AG04450 (cell line): ENCODE measurements around the gene ATP1A1. TPM values are rescaled to one million over a fixed set of nuclear protein-coding genes. Genes with fewer than 3 reads are reported as not detected.

Experiments
- CTCF ChIA-PET: fragments of 300-600, 350-600 bp; formaldehyde crosslinking; extraction: SDS; loops from one replicate; lab custom pipeline; 2022; ENCODE audit warnings: antibody characterized with exemption, inconsistent platforms; lab: Charles Lee
- POLR2A ChIA-PET: fragments of 350-600 bp; formaldehyde crosslinking; extraction: SDS; loops from one replicate; lab custom pipeline; 2021; ENCODE audit warnings: antibody characterized with exemption, inconsistent platforms; lab: Yijun Ruan, JAX
- DNase-seq: peaks from one replicate; pipeline ENCODE4 v3.0.0-alpha.2; 2011; ENCODE audit warnings: low read depth, low spot score
- H3K27ac ChIP-seq: one replicate; pipeline ENCODE4 v1.5.1; 2012; ENCODE audit warnings: low read depth, low read length, control low read depth
- H3K27me3 ChIP-seq: one replicate; pipeline ENCODE4 v1.6.0; 2012; ENCODE audit warnings: low read length; ENCODE audit not compliant: control insufficient read depth, insufficient read depth
- H3K4me3 ChIP-seq: 2 replicates; pipeline ENCODE4 v1.5.1; 2011; ENCODE audit warnings: mild to moderate bottlenecking, low read depth, low read length, control low read depth
- H3K9me3 ChIP-seq: 2 replicates; pipeline ENCODE4 v1.5.1; 2012; ENCODE audit warnings: low read length; ENCODE audit not compliant: control insufficient read depth, insufficient read depth
- CTCF ChIP-seq: IDR thresholded peaks from 2 replicates; pipeline ENCODE4 v1.5.1; 2011; ENCODE audit warnings: low read depth, low read length, control low read depth, inconsistent platforms
- polyA plus RNA-seq: library from polyadenylated mRNA; depleted of rRNA; stranded (reverse); fragments of >200 nt; gene quantifications from 2 replicates; pipeline ENCODE4 v1.2.3, GENCODE V29; 2011

ATP1A1 gene
- polyA plus RNA-seq, 1 experiment: 194 TPM

DNA sequence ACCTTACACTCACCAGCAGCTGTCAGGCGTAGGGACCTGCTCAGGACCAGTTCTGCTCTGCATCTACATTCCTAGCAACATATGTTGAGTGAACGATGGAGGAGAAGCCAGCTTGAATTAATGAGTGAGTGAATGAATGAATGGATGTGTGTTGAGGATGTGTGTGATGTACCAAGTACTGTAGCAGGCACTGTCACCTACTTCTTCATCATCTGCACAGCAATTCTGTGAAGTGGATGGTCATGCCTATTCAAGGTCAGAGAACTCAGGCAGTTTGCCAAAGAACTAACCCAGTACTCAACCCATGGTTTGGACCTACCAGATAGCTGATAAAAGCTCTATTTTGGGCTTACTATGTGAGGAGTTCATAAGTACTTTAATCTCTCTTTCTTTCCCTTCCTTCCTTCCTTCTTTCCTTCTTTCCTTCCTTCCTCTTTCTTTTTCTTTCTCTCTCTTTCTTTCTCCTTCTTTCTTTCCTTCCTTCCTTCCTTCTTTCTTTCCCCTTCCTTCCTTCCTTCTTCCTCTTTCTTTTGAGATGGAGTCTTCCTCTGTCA, 56.9 kb downstream of the ATP1A1 start:
- Histone ChIP-seq H3K27ac (no peak overlapping the region), H3K27me3 (peaks cover 9% of the 10 kb centered on the region), H3K4me3 (no peak overlapping the region), H3K9me3 (no peaks in the 10 kb centered on the region; the same call in 1 of the 2 replicates)
- ChIA-PET CTCF (no interaction called here), POLR2A (no interaction called here)
- no peak for DNase-seq
- TF ChIP-seq CTCF: no peak

GRCh38 chr1:116431870-116432500, 58.9 kb downstream of the ATP1A1 start:
- POLR2A ChIA-PET: no interaction called here
- CTCF ChIA-PET: no interaction called here
- no peaks in the 10 kb centered on the region for H3K9me3 ChIP-seq

GRCh38 chr1:116432655-116433265, 59.7 kb downstream of the ATP1A1 start:
- no peak overlapping the region for H3K4me3 ChIP-seq
- H3K27ac ChIP-seq: no peak overlapping the region
- CTCF ChIA-PET: no interaction called here
- DNase-seq: no peak
- POLR2A ChIA-PET: no interaction called here
- no peaks in the 10 kb centered on the region for H3K9me3 ChIP-seq
- peaks cover 6% of the 10 kb centered on the region for H3K27me3 ChIP-seq
- no peak for TF ChIP-seq CTCF

More at GRCh38 chr1:116431870-116432500, 58.9 kb downstream of the ATP1A1 start:
- Histone ChIP-seq H3K27ac (no peak overlapping the region), H3K27me3 (peaks cover 6% of the 10 kb centered on the region), H3K4me3 (no peak overlapping the region)
- DNase-seq: no peak
- TF ChIP-seq CTCF: no peak

- H3K27ac ChIP-seq: no peak overlapping the region
- CTCF ChIA-PET: interaction anchor here (1.1 kb wide), 1 partner anchor 52 kb away, joined by 3 read pairs; no protein-coding TSS in a partner anchor
Measured at GRCh38 chr1:116433275-116434257, 60.5 kb downstream of the ATP1A1 start.

More at GRCh38 chr1:116433275-116434257, 60.5 kb downstream of the ATP1A1 start:
- TF ChIP-seq CTCF: no peak
- Histone ChIP-seq H3K27me3 (peaks cover 6% of the 10 kb centered on the region), H3K4me3 (no peak overlapping the region), H3K9me3 (no peaks in the 10 kb centered on the region)
- no peak for DNase-seq
- POLR2A ChIA-PET: no interaction called here
